ENCODE data around the gene CCDC172. TPM values are rescaled to one million over a fixed set of nuclear protein-coding genes. Genes with fewer than 3 reads are reported as not detected.

The CCDC172 gene
- total and polyA plus RNA-seq, 2 experiments from 2014 or later = not detected

DNA sequence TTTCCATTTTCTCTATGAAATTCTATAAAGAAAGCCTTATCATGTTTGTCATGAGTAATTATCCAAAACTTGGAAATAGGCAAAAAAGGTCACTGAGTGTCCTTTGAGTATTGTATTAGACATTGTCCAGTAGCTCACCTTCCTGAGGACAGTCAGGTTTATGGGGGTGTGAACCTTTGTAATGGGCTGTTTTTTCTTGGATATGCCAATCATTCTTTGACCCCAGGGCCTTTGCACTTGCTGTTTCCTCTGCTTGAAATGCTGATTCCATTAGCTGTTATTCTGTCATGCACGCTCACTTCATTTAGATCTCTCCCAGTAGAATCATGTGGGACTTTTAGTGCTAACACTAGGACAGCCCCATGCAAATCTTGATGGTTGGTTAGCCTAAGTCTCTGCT is 4.9 kb downstream of the CCDC172 start:
- no peak for DNase-seq (ENCODE audit: low read depth in 1 of 2, low spot score in 1 of 2)
- TF ChIP-seq, protein P1, sequence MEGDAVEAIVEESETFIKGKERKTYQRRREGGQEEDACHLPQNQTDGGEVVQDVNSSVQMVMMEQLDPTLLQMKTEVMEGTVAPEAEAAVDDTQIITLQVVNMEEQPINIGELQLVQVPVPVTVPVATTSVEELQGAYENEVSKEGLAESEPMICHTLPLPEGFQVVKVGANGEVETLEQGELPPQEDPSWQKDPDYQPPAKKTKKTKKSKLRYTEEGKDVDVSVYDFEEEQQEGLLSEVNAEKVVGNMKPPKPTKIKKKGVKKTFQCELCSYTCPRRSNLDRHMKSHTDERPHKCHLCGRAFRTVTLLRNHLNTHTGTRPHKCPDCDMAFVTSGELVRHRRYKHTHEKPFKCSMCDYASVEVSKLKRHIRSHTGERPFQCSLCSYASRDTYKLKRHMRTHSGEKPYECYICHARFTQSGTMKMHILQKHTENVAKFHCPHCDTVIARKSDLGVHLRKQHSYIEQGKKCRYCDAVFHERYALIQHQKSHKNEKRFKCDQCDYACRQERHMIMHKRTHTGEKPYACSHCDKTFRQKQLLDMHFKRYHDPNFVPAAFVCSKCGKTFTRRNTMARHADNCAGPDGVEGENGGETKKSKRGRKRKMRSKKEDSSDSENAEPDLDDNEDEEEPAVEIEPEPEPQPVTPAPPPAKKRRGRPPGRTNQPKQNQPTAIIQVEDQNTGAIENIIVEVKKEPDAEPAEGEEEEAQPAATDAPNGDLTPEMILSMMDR (IDR thresholded peaks at IDR 0.05; ENCODE audit: low read depth, low read length) = no peak
- H3K4me3 ChIP-seq = no peak overlapping the region

DNA sequence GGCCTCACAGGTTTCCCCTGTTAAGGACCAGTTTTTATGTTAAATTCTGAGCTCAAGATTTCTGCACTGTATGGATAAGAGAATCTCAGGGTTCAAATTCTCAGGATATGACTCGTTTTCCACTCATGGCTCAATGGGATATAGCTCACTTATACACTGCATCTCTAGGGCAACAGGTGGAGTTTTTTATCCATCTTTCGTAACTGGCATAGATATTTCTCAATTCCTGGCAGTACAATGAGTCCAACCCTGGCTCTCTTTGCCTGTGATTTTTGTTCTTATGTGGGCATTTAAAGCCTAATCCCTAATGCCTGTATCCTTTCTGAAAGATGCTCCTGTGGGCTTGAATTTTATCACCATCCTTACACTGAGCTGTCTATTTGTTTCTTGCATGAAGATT is 7.6 kb downstream of the CCDC172 start:
- no peaks in the 10 kb centered on the region for H3K4me1 ChIP-seq (ENCODE audit: low read depth)
- H3K27me3 ChIP-seq = no peaks in the 10 kb centered on the region
- TF ChIP-seq, protein P1 (IDR thresholded peaks at IDR 0.05; ENCODE audit: low read depth, low read length) = no peak
- no peak for DNase-seq (ENCODE audit: low read depth in 1 of 2, low spot score in 1 of 2)
- H3K27ac ChIP-seq = no peak overlapping the region
- no peaks in the 10 kb centered on the region for H3K36me3 ChIP-seq
- no peak overlapping the region for H3K4me3 ChIP-seq
- no peaks in the 10 kb centered on the region for H3K9me3 ChIP-seq (ENCODE audit: low read depth)

More for the DNA sequence above, 4.9 kb downstream of the CCDC172 start:
- no peaks in the 10 kb centered on the region for H3K36me3 ChIP-seq
- no peaks in the 10 kb centered on the region for H3K9me3 ChIP-seq (ENCODE audit: low read depth)
- H3K4me1 ChIP-seq (ENCODE audit: low read depth) = no peaks in the 10 kb centered on the region
- no peak overlapping the region for H3K27ac ChIP-seq
- H3K27me3 ChIP-seq = no peaks in the 10 kb centered on the region

DNA sequence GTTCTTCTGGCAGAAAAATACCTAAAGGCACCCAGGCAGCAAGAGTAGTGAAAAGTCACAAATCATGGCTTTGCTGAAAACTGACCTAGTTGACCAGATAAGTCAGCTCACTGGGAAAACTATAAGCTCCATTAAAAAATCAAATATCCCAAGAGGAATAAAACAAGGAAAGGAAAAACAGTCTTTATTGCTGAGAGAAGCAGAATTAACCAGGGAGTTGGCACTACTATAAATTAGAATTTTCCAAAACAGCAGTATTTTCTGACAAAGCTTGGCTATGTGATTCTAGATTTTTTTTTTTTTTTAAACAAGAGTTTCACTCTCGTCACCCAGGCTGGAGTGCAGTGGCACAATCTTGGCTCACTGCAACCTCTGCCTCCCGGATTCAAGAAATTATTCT is 12.6 kb downstream of the CCDC172 start:
- Histone ChIP-seq H3K27me3 (no peaks in the 10 kb centered on the region), H3K9me3 (ENCODE audit: low read depth) (no peaks in the 10 kb centered on the region), H3K36me3 (no peaks in the 10 kb centered on the region), H3K4me1 (ENCODE audit: low read depth) (no peaks in the 10 kb centered on the region), H3K4me3 (no peak overlapping the region), H3K27ac (no peak overlapping the region)
- no peak for DNase-seq (ENCODE audit: low read depth in 1 of 2, low spot score in 1 of 2)
- TF ChIP-seq, protein P1 (IDR thresholded peaks at IDR 0.05; ENCODE audit: low read depth, low read length) = no peak

DNA sequence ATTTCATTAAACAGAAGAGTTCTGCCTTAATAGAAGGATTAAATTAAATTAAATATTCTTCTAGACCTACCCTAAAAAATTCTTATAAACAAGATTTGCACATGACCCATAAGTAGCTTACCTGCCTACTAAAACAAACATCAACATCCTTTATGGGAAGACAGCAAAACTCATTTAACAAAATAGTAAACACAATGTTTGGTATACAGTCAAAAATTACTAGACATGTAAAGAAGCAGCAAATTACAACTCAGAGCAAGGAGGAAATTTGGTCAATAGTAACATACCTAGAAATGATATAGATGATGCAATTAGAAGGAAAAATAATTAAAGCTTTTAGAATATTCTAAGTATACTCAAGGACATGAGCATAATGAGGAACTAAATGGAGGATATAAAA is 27.9 kb downstream of the CCDC172 start:
- Histone ChIP-seq H3K27me3 (no peaks in the 10 kb centered on the region), H3K36me3 (no peaks in the 10 kb centered on the region), H3K4me3 (no peak overlapping the region), H3K4me1 (ENCODE audit: low read depth) (no peaks in the 10 kb centered on the region), H3K27ac (no peak overlapping the region), H3K9me3 (ENCODE audit: low read depth) (no peaks in the 10 kb centered on the region)
- TF ChIP-seq, protein P1 (IDR thresholded peaks at IDR 0.05; ENCODE audit: low read depth, low read length) = no peak
- no peak for DNase-seq (ENCODE audit: low read depth in 1 of 2, low spot score in 1 of 2)

DNA sequence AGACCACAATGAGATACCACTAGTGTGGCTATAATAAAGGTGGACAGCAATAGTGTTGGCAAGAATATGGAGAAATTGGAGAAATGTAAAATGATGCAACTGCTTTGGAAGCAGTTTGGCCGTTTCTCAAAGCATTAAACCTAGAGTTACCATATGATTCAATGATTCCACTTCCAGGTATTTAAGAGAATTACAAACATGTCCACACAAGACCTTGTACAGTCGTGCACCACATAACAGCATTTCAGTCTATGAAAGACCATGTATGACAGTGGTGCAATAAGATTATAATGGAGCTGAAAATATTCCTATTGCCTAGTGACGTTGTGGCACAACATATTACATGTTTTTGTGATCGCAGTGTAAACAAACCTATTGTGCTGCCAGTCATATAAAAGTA is 29.6 kb downstream of the CCDC172 start:
- no peak for DNase-seq (ENCODE audit: low read depth in 1 of 2, low spot score in 1 of 2)
- TF ChIP-seq, protein P1 (IDR thresholded peaks at IDR 0.05; ENCODE audit: low read depth, low read length) = no peak
- H3K27ac ChIP-seq = no peak overlapping the region
- H3K4me3 ChIP-seq = no peak overlapping the region
- no peaks in the 10 kb centered on the region for H3K36me3 ChIP-seq
- no peaks in the 10 kb centered on the region for H3K4me1 ChIP-seq (ENCODE audit: low read depth)
- no peaks in the 10 kb centered on the region for H3K27me3 ChIP-seq
- no peaks in the 10 kb centered on the region for H3K9me3 ChIP-seq (ENCODE audit: low read depth)

DNA sequence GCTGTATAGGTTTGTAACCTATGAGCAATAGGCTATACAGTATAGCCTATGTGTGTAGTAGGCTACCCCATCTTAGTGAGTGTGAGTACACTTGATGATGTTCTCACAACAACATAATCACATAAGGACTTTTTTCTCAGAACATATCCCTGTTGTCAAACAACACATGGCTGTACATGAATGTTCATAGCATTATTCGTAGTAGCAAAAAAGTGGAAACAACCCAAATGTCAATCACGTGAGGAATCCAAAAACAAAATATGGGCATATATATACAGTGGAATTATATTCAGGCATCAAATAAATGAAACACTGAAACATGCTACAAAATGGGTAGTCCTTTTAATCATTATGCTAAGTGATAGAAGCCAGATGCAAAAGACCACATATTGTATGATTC is 31.1 kb downstream of the CCDC172 start:
- no peaks in the 10 kb centered on the region for H3K36me3 ChIP-seq
- H3K4me1 ChIP-seq (ENCODE audit: low read depth) = no peaks in the 10 kb centered on the region
- TF ChIP-seq, protein P1 (IDR thresholded peaks at IDR 0.05; ENCODE audit: low read depth, low read length) = no peak
- H3K27ac ChIP-seq = no peak overlapping the region
- H3K27me3 ChIP-seq = no peaks in the 10 kb centered on the region
- no peak for DNase-seq (ENCODE audit: low read depth in 1 of 2, low spot score in 1 of 2)
- H3K4me3 ChIP-seq = no peak overlapping the region
- H3K9me3 ChIP-seq (ENCODE audit: low read depth) = no peaks in the 10 kb centered on the region

Measured in cardiac muscle cell (in vitro differentiated cells and primary cell).